HepG2 (cell line): ENCODE results near the gene LZTS2. TPM values are rescaled to one million over a fixed set of nuclear protein-coding genes. Genes with fewer than 3 reads are reported as not detected.

ENCODE experiments used
- ATF7 ChIP-seq, 2 experiments: fragments of 450-650 bp in 1 of 2; sonication (generic) in 1 of 2; formaldehyde crosslinking in 1 of 2; IDR thresholded peaks; 2 replicates each; pipeline versions ENCODE4 v1.4.0 to v1.6.1; 2016 to 2020; ENCODE audit warnings: antibody characterized with exemption in 1 of 2, mild to moderate bottlenecking in 1 of 2, missing genetic modification reagents in 1 of 2
- CCDC6 ChIP-seq: sonication (generic); formaldehyde crosslinking; IDR thresholded peaks from 2 replicates; pipeline ENCODE4 v1.8.1; 2022; ENCODE audit warnings: mild to moderate bottlenecking, missing genetic modification reagents, moderate library complexity
- E2F2 ChIP-seq: sonication (generic); formaldehyde crosslinking; IDR thresholded peaks from 2 replicates; pipeline ENCODE4 v1.4.0; 2020; ENCODE audit warnings: missing genetic modification reagents, borderline replicate concordance
- ERF ChIP-seq: IDR thresholded peaks from 2 replicates; pipeline ENCODE4 v1.6.1; 2018; ENCODE audit warnings: missing biosample characterization, missing genetic modification reagents
- NR2F2 ChIP-seq: IDR thresholded peaks from 2 replicates; pipeline ENCODE4 v1.6.1; 2012; ENCODE audit warnings: low read depth, inconsistent platforms, borderline replicate concordance
- PHF5A ChIP-seq: IDR thresholded peaks from one replicate; pipeline ENCODE4 v1.6.1; 2018; ENCODE audit warnings: low read depth, missing genetic modification reagents; ENCODE audit not compliant: unreplicated experiment
- SRY ChIP-seq: sonication (generic); formaldehyde crosslinking; IDR thresholded peaks from 2 replicates; pipeline ENCODE4 v1.8.0; 2022; ENCODE audit warnings: mild to moderate bottlenecking, missing genetic modification reagents
- TFE3 ChIP-seq: IDR thresholded peaks from 2 replicates; pipeline ENCODE4 v1.6.1; 2016
- ZNF264 ChIP-seq: sonication (generic); formaldehyde crosslinking; IDR thresholded peaks from 2 replicates; pipeline ENCODE4 v1.4.0; 2020; ENCODE audit warnings: missing genetic modification reagents
- ZNF577 ChIP-seq: sonication (generic); formaldehyde crosslinking; IDR thresholded peaks from 2 replicates; pipeline ENCODE4 v1.4.0; 2020; ENCODE audit warnings: mild to moderate bottlenecking, low read depth, missing genetic modification reagents, borderline replicate concordance
- ZNF737 ChIP-seq: sonication (generic); formaldehyde crosslinking; IDR thresholded peaks from 2 replicates; pipeline ENCODE4 v1.5.0; 2020; ENCODE audit warnings: missing genetic modification reagents, mild to moderate bottlenecking, borderline replicate concordance
- ZNF780A ChIP-seq: sonication (generic); formaldehyde crosslinking; IDR thresholded peaks from 2 replicates; pipeline ENCODE4 v1.8.0; 2022; ENCODE audit warnings: mild to moderate bottlenecking, missing genetic modification reagents, moderate library complexity
- ZNF792 ChIP-seq: IDR thresholded peaks from 2 replicates; pipeline ENCODE4 v1.6.1; 2016
- polyA plus RNA-seq, 8 experiments: library from polyadenylated mRNA; depleted of rRNA in 3 of 8; stranded (reverse) in 7 of 8; unstranded in 1 of 8; fragments of >200 nt; fragmentation: Illumina TruSeq in 4 of 8; extraction: Trizol in 4 of 8; gene quantifications; 2 replicates each; pipeline versions ENCODE4 v1.2.1 to v1.2.3, GENCODE V29; 2011 to 2016; ENCODE audit warnings: low read depth in 4 of 8, missing spikeins in 1 of 8, mixed read lengths in 1 of 8; ENCODE audit not compliant: insufficient read depth in 1 of 8
- total RNA-seq, 5 experiments: library from RNA; depleted of rRNA; stranded (reverse); fragments of >200 nt; fragmentation: Illumina TruSeq; extraction: Trizol; gene quantifications; 2 replicates each; pipeline ENCODE4 v1.2.3, GENCODE V29; 2016; ENCODE audit warnings: low read depth in 1 of 5
- TF ChIP-seq, protein P1 (sequence below): fragments of 450-650 bp; IDR thresholded peaks from 2 replicates; pipeline ENCODE4 v1.6.1; 2017; ENCODE audit warnings: mild to moderate bottlenecking
- TF ChIP-seq, protein P2 (sequence below): sonication (generic); formaldehyde crosslinking; IDR thresholded peaks from 2 replicates; pipeline ENCODE4 v1.4.0; 2020; ENCODE audit warnings: missing genetic modification reagents
- TF ChIP-seq, protein P3 (sequence below), 2 experiments: sonication (generic) in 1 of 2; formaldehyde crosslinking in 1 of 2; IDR thresholded peaks; 2 replicates each; pipeline versions ENCODE4 v1.4.0 to v1.6.1; 2018 to 2020; ENCODE audit warnings: missing genetic modification reagents in 2 of 2, borderline replicate concordance in 1 of 2, low read depth in 1 of 2, mild to moderate bottlenecking in 1 of 2, missing biosample characterization in 1 of 2

LZTS2 gene
- total and polyA plus RNA-seq, 2 of the 13 experiments (the other 11 are each of a cell fraction or from before 2014, with no cell fraction given), result 43.6 to 65.6 TPM

DNA sequence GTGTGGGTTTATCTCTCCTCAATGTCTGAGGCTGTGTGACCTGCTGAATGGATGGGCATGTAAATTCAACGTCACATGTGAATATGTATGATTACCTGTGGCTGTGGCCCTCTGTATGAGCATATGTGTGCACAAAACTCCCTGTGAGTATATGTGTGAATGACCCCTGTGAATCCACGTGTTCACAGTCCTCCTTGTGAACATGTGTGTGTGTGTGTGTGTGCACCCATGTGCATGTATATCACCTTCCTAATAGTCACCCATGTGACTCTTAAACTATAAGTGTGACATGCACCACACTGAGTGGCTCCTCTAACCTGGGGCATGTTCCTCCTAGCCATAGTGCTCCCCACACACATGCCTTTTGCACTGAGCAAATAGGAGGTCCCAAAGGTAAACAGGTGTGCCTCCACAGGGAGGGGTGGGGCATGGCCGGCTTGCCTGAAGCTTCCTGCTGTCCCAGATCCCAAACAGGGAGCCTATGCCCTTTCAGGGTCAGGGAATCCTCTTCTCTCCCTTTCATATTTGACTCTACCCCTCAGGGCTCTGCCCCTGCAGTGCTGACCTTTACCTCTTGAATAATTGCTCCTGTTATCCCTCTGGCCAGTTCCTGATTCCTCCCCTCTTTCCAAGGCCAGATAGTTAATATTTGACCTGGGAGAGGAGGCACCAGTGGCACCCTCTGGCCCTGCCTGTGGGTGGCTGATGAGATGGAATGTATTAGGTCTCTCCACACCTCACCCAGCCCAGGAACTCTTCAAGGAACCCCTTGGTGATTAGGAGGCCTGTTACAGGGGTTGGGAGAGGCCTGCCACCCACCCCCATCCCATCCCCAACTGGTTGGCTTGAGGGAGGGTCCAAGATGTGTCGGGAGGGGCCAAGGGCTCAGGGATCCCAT is 28.4 kb upstream of the LZTS2 start (continued):
- no peak for TF ChIP-seq ZNF577 (CRISPR knock-in tag)
- TF ChIP-seq PHF5A (CRISPR knock-in tag), result peak; percentile 94
- TF ChIP-seq, protein P1, sequence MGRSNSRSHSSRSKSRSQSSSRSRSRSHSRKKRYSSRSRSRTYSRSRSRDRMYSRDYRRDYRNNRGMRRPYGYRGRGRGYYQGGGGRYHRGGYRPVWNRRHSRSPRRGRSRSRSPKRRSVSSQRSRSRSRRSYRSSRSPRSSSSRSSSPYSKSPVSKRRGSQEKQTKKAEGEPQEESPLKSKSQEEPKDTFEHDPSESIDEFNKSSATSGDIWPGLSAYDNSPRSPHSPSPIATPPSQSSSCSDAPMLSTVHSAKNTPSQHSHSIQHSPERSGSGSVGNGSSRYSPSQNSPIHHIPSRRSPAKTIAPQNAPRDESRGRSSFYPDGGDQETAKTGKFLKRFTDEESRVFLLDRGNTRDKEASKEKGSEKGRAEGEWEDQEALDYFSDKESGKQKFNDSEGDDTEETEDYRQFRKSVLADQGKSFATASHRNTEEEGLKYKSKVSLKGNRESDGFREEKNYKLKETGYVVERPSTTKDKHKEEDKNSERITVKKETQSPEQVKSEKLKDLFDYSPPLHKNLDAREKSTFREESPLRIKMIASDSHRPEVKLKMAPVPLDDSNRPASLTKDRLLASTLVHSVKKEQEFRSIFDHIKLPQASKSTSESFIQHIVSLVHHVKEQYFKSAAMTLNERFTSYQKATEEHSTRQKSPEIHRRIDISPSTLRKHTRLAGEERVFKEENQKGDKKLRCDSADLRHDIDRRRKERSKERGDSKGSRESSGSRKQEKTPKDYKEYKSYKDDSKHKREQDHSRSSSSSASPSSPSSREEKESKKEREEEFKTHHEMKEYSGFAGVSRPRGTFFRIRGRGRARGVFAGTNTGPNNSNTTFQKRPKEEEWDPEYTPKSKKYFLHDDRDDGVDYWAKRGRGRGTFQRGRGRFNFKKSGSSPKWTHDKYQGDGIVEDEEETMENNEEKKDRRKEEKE, result no peak
- peak; percentile 88 for TF ChIP-seq ZNF792 (CRISPR knock-in tag)
- TF ChIP-seq ERF (CRISPR knock-in tag), result peak; percentile 67; the same call in 1 of the 2 replicates
- no peak for TF ChIP-seq ZNF737 (CRISPR knock-in tag)
- TF ChIP-seq ATF7 (IDR thresholded peaks at IDR 0.05), result no peak
- no peak for TF ChIP-seq ATF7 (CRISPR knock-in tag; IDR thresholded peaks at IDR 0.05)
- peak; percentile 58; the same call in 1 of the 2 replicates for TF ChIP-seq SRY (CRISPR knock-in tag)
- TF ChIP-seq E2F2 (CRISPR knock-in tag), result no peak
- TF ChIP-seq, protein P2, sequence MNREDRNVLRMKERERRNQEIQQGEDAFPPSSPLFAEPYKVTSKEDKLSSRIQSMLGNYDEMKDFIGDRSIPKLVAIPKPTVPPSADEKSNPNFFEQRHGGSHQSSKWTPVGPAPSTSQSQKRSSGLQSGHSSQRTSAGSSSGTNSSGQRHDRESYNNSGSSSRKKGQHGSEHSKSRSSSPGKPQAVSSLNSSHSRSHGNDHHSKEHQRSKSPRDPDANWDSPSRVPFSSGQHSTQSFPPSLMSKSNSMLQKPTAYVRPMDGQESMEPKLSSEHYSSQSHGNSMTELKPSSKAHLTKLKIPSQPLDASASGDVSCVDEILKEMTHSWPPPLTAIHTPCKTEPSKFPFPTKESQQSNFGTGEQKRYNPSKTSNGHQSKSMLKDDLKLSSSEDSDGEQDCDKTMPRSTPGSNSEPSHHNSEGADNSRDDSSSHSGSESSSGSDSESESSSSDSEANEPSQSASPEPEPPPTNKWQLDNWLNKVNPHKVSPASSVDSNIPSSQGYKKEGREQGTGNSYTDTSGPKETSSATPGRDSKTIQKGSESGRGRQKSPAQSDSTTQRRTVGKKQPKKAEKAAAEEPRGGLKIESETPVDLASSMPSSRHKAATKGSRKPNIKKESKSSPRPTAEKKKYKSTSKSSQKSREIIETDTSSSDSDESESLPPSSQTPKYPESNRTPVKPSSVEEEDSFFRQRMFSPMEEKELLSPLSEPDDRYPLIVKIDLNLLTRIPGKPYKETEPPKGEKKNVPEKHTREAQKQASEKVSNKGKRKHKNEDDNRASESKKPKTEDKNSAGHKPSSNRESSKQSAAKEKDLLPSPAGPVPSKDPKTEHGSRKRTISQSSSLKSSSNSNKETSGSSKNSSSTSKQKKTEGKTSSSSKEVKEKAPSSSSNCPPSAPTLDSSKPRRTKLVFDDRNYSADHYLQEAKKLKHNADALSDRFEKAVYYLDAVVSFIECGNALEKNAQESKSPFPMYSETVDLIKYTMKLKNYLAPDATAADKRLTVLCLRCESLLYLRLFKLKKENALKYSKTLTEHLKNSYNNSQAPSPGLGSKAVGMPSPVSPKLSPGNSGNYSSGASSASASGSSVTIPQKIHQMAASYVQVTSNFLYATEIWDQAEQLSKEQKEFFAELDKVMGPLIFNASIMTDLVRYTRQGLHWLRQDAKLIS (CRISPR knock-in tag), result no peak
- 0 out of 2 replicates have a peak, but pooled peaks have one; percentile 51 for TF ChIP-seq ZNF780A (CRISPR knock-in tag)
- peak; percentile 95 for TF ChIP-seq CCDC6 (CRISPR knock-in tag)
- TF ChIP-seq TFE3 (CRISPR knock-in tag), result peak; percentile 80
- no peak for TF ChIP-seq NR2F2
- peak; percentile 70 for TF ChIP-seq ZNF264 (CRISPR knock-in tag)
- TF ChIP-seq, protein P3, sequence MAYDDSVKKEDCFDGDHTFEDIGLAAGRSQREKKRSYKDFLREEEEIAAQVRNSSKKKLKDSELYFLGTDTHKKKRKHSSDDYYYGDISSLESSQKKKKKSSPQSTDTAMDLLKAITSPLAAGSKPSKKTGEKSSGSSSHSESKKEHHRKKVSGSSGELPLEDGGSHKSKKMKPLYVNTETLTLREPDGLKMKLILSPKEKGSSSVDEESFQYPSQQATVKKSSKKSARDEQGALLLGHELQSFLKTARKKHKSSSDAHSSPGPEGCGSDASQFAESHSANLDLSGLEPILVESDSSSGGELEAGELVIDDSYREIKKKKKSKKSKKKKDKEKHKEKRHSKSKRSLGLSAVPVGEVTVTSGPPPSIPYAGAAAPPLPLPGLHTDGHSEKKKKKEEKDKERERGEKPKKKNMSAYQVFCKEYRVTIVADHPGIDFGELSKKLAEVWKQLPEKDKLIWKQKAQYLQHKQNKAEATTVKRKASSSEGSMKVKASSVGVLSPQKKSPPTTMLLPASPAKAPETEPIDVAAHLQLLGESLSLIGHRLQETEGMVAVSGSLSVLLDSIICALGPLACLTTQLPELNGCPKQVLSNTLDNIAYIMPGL (CRISPR knock-in tag; IDR thresholded peaks at IDR 0.05; ENCODE audit: borderline replicate concordance in 1 of 2, low read depth in 1 of 2), result peak in 1 of 2 experiments; percentile 89; a peak in 2 of 4 replicates
